ENCODE results near the gene EFNA5. TPM values are rescaled to one million over a fixed set of nuclear protein-coding genes. Genes with fewer than 3 reads are reported as not detected.

The EFNA5 gene
- total and polyA plus RNA-seq, 2 donors from 2014 or later = 5.9 to 54.4 TPM

GRCh38 chr5:107566986-107567385 lies 103.8 kb downstream of the EFNA5 start:
- FAIRE-seq (no peak), DNase-seq (no peak)
- TF ChIP-seq CTCF (IDR thresholded peaks at IDR 0.05; ENCODE audit: borderline replicate concordance, extremely low read depth, insufficient read depth) = no peak
- H3K36me3 ChIP-seq (ENCODE audit: control insufficient read depth in 2 of 3, insufficient read depth in 3 of 3, low read length in 3 of 3) = no peaks in the 10 kb centered on the region
- H3K27ac ChIP-seq (ENCODE audit: low read depth in 2 of 2, low read length in 2 of 2) = peak overlapping the region; percentile 32 to 37
- no peaks in the 10 kb centered on the region for H3K27me3 ChIP-seq (ENCODE audit: control insufficient read depth, insufficient read depth, low read length)
- H3K9me3 ChIP-seq (ENCODE audit: control insufficient read depth in 2 of 3, insufficient read depth in 1 of 3, low read length in 3 of 3) = no peaks in the 10 kb centered on the region
- intact Hi-C loops (cut with DNase I) = no loop called here
- no peak overlapping the region for H3K9ac ChIP-seq (ENCODE audit: low read length in 3 of 3)
- peaks cover 0 to 12% (median 8%) of the 10 kb centered on the region in 3 donors for H3K4me1 ChIP-seq (ENCODE audit: control insufficient read depth in 2 of 3, insufficient read depth in 2 of 3, low read depth in 1 of 3, low read length in 3 of 3)
- no peak overlapping the region for H3K4me3 ChIP-seq (ENCODE audit: low read length in 3 of 3)

GRCh38 chr5:107565791-107566767 lies 104.7 kb downstream of the EFNA5 start:
- no peak for TF ChIP-seq CTCF (IDR thresholded peaks at IDR 0.05; ENCODE audit: borderline replicate concordance, extremely low read depth, insufficient read depth)
- Histone ChIP-seq H3K9ac (ENCODE audit: low read length in 3 of 3) (no peak overlapping the region), H3K27me3 (ENCODE audit: control insufficient read depth, insufficient read depth, low read length) (no peaks in the 10 kb centered on the region), H3K4me1 (ENCODE audit: control insufficient read depth in 2 of 3, insufficient read depth in 2 of 3, low read depth in 1 of 3, low read length in 3 of 3) (peaks cover 0 to 6% (median 3%) of the 10 kb centered on the region in 3 donors), H3K36me3 (ENCODE audit: control insufficient read depth in 2 of 3, insufficient read depth in 3 of 3, low read length in 3 of 3) (no peaks in the 10 kb centered on the region), H3K4me3 (ENCODE audit: low read length in 3 of 3) (no peak overlapping the region), H3K9me3 (ENCODE audit: control insufficient read depth in 2 of 3, insufficient read depth in 1 of 3, low read length in 3 of 3) (no peaks in the 10 kb centered on the region), H3K27ac (ENCODE audit: low read depth in 2 of 2, low read length in 2 of 2) (no peak overlapping the region)
- intact Hi-C loops (cut with DNase I) = no loop called here
- no peak for FAIRE-seq
- no peak for DNase-seq

DNA sequence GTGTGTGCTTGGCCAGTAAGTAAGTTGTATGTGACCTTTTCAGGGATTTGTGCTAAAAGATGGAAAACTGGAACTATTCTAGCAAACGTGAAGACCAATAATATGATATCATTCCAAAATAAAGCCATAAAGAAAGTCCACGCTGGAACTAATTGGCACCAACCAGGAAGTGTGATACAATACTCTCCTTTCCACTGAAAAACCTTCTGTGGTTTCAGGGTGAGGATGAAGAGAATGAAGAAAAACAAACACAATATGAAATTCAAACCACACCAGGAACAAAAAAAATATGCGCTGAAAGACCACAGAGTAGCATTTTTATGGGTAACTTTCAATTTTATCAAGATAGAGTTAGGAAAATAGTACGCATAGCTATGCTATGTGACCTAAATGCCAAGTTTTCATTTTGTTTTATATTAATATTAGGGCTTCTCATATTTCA lies 105.8 kb downstream of the EFNA5 start:
- intact Hi-C loops (cut with DNase I) = no loop called here
- DNase-seq (no peak), FAIRE-seq (no peak)
- no peak overlapping the region for H3K27ac ChIP-seq (ENCODE audit: low read depth in 2 of 2, low read length in 2 of 2)
- no peak for TF ChIP-seq CTCF (IDR thresholded peaks at IDR 0.05; ENCODE audit: borderline replicate concordance, extremely low read depth, insufficient read depth)
- H3K9ac ChIP-seq (ENCODE audit: low read length in 3 of 3) = no peak overlapping the region
- H3K9me3 ChIP-seq (ENCODE audit: control insufficient read depth in 2 of 3, insufficient read depth in 1 of 3, low read length in 3 of 3) = no peaks in the 10 kb centered on the region
- no peaks in the 10 kb centered on the region for H3K27me3 ChIP-seq (ENCODE audit: control insufficient read depth, insufficient read depth, low read length)
- H3K36me3 ChIP-seq (ENCODE audit: control insufficient read depth in 2 of 3, insufficient read depth in 3 of 3, low read length in 3 of 3) = no peaks in the 10 kb centered on the region
- H3K4me3 ChIP-seq (ENCODE audit: low read length in 3 of 3) = no peak overlapping the region
- H3K4me1 ChIP-seq (ENCODE audit: control insufficient read depth in 2 of 3, insufficient read depth in 2 of 3, low read depth in 1 of 3, low read length in 3 of 3) = peaks cover 0 to 6% (median 0%) of the 10 kb centered on the region in 3 donors

Data from kidney (tissue), 14 donors.